GM12875 (cell line): Measurements from ENCODE around the gene CHMP3.
A peak's percentile ranks its signal among the peaks of the same experiment; 100 is the strongest.

Source experiments
- H3K4me3 ChIP-seq: one replicate; pipeline ENCODE4 v1.5.1; 2011; ENCODE audit warnings: low read depth, low read length, control low read depth
- TF ChIP-seq, protein P1 (sequence below): IDR thresholded peaks from 2 replicates; pipeline ENCODE4 v1.5.1; 2011; ENCODE audit warnings: low read depth, mild to moderate bottlenecking, control low read depth, inconsistent platforms, low read length, moderate library complexity, borderline replicate concordance; ENCODE audit not compliant: insufficient read depth

Gene CHMP3

DNA sequence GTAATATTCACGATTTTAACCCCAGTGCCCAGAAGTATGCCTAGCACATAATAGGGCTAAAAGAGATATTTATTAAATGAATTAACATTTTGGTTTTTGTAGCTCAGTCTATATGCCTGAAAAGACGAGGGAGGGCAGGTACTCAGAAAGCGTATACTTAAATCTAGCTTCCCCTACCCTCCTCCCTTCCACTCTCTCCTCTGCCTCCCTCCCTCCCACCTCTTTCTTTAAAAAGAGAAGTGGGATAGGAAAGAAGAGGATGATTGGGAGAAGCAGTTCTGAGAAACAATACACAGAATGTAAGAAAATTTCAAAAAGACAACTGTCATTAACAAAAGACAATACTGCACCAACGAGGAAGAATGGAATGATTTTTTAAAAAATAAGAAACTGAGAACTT, 39.8 kb downstream of the CHMP3 start:
- TF ChIP-seq, protein P1, sequence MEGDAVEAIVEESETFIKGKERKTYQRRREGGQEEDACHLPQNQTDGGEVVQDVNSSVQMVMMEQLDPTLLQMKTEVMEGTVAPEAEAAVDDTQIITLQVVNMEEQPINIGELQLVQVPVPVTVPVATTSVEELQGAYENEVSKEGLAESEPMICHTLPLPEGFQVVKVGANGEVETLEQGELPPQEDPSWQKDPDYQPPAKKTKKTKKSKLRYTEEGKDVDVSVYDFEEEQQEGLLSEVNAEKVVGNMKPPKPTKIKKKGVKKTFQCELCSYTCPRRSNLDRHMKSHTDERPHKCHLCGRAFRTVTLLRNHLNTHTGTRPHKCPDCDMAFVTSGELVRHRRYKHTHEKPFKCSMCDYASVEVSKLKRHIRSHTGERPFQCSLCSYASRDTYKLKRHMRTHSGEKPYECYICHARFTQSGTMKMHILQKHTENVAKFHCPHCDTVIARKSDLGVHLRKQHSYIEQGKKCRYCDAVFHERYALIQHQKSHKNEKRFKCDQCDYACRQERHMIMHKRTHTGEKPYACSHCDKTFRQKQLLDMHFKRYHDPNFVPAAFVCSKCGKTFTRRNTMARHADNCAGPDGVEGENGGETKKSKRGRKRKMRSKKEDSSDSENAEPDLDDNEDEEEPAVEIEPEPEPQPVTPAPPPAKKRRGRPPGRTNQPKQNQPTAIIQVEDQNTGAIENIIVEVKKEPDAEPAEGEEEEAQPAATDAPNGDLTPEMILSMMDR: no peak
- no peak overlapping the region for H3K4me3 ChIP-seq

DNA sequence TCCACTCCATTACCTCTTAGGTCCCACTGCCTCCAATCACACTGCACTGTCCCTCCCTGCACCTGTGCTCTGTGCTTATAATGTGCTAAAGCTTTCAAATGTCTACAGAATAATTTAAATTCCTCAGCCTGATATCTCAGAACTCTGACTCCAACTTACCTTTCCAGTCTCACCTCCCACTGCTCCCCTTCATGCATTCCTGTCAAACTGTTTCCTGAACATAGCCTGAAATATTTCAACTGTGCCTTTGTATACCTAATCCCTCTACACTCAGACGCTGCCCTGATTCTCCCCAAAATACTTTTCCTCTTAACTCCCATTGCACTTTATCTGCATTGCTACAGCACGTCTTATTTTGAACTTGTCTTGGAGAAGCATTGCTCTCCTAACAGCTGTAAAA, 40.5 kb downstream of the CHMP3 start:
- no peak overlapping the region for H3K4me3 ChIP-seq
- TF ChIP-seq, protein P1: no peak

DNA sequence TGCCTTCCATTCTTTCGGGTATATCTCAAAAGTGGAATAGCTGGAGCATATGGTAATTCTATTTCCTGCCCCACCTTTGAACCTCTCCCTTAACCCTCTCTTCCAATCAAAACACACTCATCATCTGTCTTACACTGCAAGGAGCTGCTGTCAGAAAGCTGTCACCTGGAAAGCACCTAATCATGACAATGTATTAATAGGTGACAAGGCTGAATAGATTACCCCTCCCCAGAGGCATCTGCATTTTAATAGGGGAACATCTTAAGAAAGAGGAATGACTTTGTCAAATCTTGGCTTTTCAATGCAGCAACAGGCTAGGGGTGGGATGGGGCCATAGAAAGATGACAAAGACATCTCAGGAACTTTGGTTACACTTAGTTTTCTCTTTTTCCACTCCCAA, 41.3 kb downstream of the CHMP3 start:
- TF ChIP-seq, protein P1: no peak
- H3K4me3 ChIP-seq: no peak overlapping the region

DNA sequence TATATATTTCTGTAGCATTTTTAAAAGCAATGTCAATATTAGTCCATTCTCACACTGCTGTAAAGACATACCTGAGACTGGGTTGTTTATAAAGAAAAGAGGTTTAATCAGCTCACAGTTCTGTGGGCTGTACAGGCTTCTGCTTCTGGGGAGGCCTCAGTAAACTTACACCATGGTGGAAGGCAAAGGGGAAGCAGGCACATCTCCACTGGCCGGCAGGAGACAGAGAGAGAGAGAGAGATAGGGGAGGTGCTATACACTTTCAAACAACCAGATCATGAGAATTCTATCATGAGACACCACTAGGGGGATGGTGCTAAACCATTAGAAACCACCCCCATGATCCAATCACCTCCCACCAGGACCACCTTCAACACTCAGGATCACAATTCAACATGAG, 43.1 kb downstream of the CHMP3 start:
- no peak overlapping the region for H3K4me3 ChIP-seq
- TF ChIP-seq, protein P1: no peak

DNA sequence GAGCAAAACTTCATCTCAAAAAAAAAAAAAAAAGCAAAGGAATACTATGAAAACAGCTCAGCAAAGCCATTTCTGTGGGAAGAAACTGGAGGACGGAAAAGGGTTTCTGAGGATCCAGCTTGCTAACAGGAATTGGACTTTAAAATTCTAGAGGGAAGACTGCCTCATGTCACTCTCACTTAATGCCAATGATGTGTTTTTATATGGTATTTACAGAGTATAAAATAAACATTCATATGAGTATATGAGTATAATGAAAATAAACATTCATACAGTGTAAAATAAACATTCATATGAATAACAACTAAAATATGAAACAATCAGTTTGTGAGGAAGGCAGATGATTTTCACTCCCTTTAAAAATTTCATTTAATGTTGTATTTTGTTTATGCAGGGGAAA, 43.9 kb downstream of the CHMP3 start:
- TF ChIP-seq, protein P1: no peak
- no peak overlapping the region for H3K4me3 ChIP-seq

DNA sequence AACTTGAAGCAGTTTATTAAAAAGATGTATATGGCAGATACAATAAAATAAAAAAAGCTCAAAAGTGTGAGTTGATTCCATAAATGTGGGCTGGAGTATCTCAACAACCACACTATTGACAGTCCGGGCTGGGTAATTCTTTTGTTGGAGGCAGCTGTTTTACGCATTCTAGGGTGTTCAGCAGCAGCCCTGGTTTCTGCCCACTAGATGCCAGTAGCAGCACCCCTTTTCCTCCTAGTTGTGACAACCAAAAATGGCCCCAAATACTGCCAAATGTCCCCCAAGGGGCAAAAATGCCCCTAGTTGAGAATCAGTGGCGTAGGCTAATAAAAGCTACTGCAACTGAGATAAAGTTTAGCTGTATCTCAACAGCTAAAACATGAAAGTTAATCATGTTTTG, 44.8 kb downstream of the CHMP3 start:
- TF ChIP-seq, protein P1: peak; percentile 39; the same call in 1 of the 2 replicates
- no peak overlapping the region for H3K4me3 ChIP-seq

DNA sequence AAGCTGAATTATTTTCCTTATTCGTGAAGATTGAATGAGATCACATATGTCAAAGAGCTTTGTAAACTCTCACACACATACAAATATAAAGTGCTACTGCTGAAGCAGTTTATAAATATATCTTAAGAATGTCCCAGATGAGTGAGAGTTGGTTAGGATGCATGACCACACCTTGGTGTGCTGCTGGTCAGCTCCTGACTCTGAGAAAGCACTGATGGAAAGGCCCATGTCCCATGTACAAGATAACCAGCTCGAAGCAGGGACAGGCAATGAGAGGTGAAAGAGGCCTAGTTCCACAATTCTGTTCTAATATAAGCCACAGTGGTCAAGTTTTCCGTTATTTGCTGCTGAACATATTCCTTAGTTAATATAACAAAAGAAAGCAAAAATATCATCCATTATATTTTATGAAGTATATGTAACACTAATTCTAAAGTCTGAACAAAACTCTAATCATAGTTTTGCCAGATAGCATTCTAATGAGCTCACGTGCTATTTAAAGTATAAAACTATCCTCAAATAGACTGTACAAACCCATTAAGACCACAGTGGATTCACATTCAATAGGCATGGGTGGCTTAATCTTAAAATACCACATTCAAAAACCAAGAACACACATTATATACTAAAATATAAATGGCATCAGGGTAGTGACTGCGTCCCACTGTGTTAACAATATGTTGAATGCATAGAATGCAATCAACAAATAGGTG, 49.1 kb downstream of the CHMP3 start:
- TF ChIP-seq, protein P1: no peak
- H3K4me3 ChIP-seq: no peak overlapping the region
